GM19452 (cell line): Measurements from ENCODE around the gene RHD.
"Not testable (repeated sequence)": the region's sequence is repeated elsewhere in the genome, so short reads cannot be mapped to it uniquely, and the experiment has no call there.

Source experiments
- ATAC-seq: cut with Tn5 transposase; IDR thresholded peaks from one replicate; pipeline ENCODE4 v1.9.1; 2021; ENCODE audit not compliant: unreplicated experiment

Gene RHD

GRCh38 chr1:25302330-25302729, 30.0 kb downstream of the RHD start:
- ATAC-seq: not testable (repeated sequence)

GRCh38 chr1:25304936-25305335, 32.6 kb downstream of the RHD start:
- ATAC-seq: not testable (repeated sequence)

- not testable (repeated sequence) for ATAC-seq
These were observed 35.9 kb downstream of the RHD start for GRCh38 chr1:25308168-25308567.

GRCh38 chr1:25309085-25309484, 36.8 kb downstream of the RHD start:
- not testable (repeated sequence) for ATAC-seq

- not testable (repeated sequence) for ATAC-seq
These were observed 37.2 kb downstream of the RHD start for GRCh38 chr1:25309486-25309885.

GRCh38 chr1:25312806-25313470, 40.6 kb downstream of the RHD start:
- ATAC-seq: not testable (repeated sequence)

GRCh38 chr1:25320314-25320938, 48.1 kb downstream of the RHD start:
- ATAC-seq: not testable (repeated sequence)

- ATAC-seq: not testable (repeated sequence)
These were observed 49.8 kb downstream of the RHD start for GRCh38 chr1:25322127-25322526.

GRCh38 chr1:25324407-25324806, 52.1 kb downstream of the RHD start:
- not testable (repeated sequence) for ATAC-seq

- not testable (repeated sequence) for ATAC-seq
These were observed 55.8 kb downstream of the RHD start for GRCh38 chr1:25327864-25328790.

- ATAC-seq: not testable (repeated sequence)
These were observed 56.5 kb downstream of the RHD start for GRCh38 chr1:25328791-25329185.

GRCh38 chr1:25329336-25329735, 57.0 kb downstream of the RHD start:
- ATAC-seq: not testable (repeated sequence)

GRCh38 chr1:25329950-25330349, 57.6 kb downstream of the RHD start:
- not testable (repeated sequence) for ATAC-seq

- ATAC-seq: not testable (repeated sequence)
These were observed 64.6 kb downstream of the RHD start for GRCh38 chr1:25336922-25337354.

- peak; percentile 27 for ATAC-seq
These were observed 65.3 kb downstream of the RHD start for GRCh38 chr1:25337483-25338187.

- ATAC-seq: peak; percentile 58
These were observed 66.1 kb downstream of the RHD start, which contains the start of gene TMEM50A for GRCh38 chr1:25338188-25338981. TMEM50A (plus strand) TSS chr1:25338334; CDS start chr1:25340487, 2,153 bp downstream.

- no peak for ATAC-seq
These were observed 66.7 kb downstream of the RHD start for GRCh38 chr1:25338986-25339385.

GRCh38 chr1:25341746-25342145, 69.4 kb downstream of the RHD start:
- no peak for ATAC-seq

GRCh38 chr1:25342846-25343245, 70.5 kb downstream of the RHD start:
- ATAC-seq: no peak

- ATAC-seq: no peak
These were observed 71.6 kb downstream of the RHD start for GRCh38 chr1:25343872-25344271.
